ENCODE data around the gene ATP6V0D1. TPM values are rescaled to one million over a fixed set of nuclear protein-coding genes. Genes with fewer than 3 reads are reported as not detected.

ATP6V0D1 gene
- polyA plus RNA-seq, 1 donor from 2014 or later: 188 TPM

DNA sequence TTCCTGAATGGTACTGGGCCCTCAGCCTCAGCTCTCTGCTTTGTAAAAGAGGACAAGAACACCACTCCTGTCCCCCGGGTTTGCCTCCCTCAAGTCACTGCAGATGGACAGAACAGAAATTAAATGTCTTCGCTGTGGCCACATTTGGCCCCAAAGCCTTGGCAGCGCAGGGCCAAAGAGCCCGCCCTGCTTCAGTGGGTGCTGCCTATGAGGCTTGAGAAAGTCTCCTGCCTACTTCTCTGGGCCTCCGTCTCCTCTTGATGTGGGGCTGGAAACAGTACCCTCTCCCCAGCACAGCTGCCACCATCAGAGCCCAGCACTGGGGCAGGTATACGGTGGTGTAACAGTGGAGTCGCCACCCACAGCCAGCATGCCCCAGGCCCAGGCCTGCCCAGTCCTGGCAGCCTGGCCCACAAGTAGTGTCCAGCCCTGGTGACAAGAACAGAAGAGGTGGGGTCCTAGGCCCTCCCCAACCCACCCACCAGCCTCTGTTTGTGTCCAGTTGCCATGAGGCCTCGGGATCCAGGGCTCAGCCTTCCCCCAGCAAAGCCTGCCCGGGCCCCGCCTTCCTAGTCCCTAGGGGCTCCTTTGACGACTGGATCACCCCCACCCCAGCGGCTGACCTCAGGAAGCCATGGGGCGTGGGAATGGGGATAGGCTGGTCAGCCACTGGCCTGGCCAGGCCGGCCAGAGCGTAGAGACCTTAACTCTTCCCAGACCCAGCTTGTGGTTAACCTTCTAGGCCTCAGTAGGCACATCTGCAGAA is 83.7 kb downstream of the ATP6V0D1 start:
- Histone ChIP-seq H4K20me1 (ENCODE audit: insufficient read depth) (no peaks in the 10 kb centered on the region), H3K4me3 (ENCODE audit: low read length) (no peak overlapping the region), H3K9ac (ENCODE audit: low read length) (peak overlapping the region; percentile 50), H3K27ac (ENCODE audit: low read length) (no peak overlapping the region), H2AFZ (ENCODE audit: low read depth, low read length) (no peak overlapping the region), H3K27me3 (ENCODE audit: insufficient read depth, low read depth, low read length) (no peaks in the 10 kb centered on the region), H3K4me2 (ENCODE audit: low read length) (no peak overlapping the region), H3K9me3 (ENCODE audit: low read length) (no peaks in the 10 kb centered on the region), H3K9me2 (ENCODE audit: insufficient read depth, low read length) (no peaks in the 10 kb centered on the region), H3F3A (ENCODE audit: insufficient read depth, low read length, poor library complexity, severe bottlenecking) (no peaks in the 10 kb centered on the region), H3K36me3 (ENCODE audit: insufficient read depth, low read length) (no peaks in the 10 kb centered on the region), H3K79me2 (replicated peaks; ENCODE audit: insufficient read depth, low read length) (no peaks in the 10 kb centered on the region)
- TF ChIP-seq POLR2AphosphoS5 (IDR thresholded peaks at IDR 0.05) (no peak), EZH2 (IDR thresholded peaks at IDR 0.05; ENCODE audit: borderline replicate concordance, insufficient read depth, low read length, poor library complexity, severe bottlenecking) (no peak), SMC3 (conservative IDR thresholded peaks at IDR 0.05; ENCODE audit: poor library complexity) (no peak)
- TF ChIP-seq, protein P1, sequence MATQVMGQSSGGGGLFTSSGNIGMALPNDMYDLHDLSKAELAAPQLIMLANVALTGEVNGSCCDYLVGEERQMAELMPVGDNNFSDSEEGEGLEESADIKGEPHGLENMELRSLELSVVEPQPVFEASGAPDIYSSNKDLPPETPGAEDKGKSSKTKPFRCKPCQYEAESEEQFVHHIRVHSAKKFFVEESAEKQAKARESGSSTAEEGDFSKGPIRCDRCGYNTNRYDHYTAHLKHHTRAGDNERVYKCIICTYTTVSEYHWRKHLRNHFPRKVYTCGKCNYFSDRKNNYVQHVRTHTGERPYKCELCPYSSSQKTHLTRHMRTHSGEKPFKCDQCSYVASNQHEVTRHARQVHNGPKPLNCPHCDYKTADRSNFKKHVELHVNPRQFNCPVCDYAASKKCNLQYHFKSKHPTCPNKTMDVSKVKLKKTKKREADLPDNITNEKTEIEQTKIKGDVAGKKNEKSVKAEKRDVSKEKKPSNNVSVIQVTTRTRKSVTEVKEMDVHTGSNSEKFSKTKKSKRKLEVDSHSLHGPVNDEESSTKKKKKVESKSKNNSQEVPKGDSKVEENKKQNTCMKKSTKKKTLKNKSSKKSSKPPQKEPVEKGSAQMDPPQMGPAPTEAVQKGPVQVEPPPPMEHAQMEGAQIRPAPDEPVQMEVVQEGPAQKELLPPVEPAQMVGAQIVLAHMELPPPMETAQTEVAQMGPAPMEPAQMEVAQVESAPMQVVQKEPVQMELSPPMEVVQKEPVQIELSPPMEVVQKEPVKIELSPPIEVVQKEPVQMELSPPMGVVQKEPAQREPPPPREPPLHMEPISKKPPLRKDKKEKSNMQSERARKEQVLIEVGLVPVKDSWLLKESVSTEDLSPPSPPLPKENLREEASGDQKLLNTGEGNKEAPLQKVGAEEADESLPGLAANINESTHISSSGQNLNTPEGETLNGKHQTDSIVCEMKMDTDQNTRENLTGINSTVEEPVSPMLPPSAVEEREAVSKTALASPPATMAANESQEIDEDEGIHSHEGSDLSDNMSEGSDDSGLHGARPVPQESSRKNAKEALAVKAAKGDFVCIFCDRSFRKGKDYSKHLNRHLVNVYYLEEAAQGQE (IDR thresholded peaks at IDR 0.05; ENCODE audit: borderline replicate concordance): no peak

DNA sequence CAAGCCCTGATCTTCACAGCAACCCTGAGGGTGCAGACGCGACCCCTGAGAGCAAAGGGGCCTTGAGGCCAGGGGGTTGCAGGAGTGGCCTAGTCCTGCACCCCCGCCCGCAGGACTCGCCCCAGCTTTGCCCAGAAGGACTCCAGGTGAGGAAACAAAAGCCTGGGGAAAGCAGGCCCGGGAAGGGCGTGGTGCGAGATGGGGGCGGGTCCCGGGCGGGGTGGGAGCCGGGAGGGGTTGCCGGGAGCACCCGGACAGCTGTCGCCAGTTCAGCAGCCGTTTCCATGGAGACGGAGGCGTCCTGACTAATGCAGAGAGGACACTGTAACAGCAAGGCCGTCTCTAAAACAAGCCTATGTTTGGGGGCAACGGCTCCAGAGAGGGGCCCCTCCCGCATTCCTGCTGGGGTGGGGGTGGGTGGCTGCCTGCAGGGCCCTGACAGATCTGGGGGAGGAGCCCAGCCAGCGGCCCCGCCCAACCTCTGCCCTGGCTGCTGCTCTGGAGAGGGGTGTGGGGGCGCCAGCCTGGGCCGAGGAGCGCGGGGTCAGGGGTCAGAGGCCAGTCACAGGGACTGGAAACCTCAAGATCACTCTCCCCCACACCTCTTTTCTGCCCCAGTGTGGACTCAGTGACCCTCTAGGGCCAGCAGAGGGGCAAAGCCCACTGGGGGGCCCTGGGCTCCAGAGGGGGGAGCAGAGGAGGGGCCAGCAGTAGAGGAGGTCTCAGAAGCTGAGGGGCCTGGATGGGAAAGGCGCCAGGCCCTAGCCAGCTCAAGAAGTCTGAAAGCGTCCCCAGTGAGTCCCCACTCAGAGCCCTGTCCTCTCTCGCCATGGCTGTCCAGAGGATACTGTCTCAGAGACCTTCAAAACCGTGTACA is 84.6 kb downstream of the ATP6V0D1 start:
- no peaks in the 10 kb centered on the region for H3F3A ChIP-seq (ENCODE audit: insufficient read depth, low read length, poor library complexity, severe bottlenecking)
- H3K9ac ChIP-seq (ENCODE audit: low read length): peak overlapping the region; percentile 50
- no peaks in the 10 kb centered on the region for H3K9me2 ChIP-seq (ENCODE audit: insufficient read depth, low read length)
- H3K9me3 ChIP-seq (ENCODE audit: low read length): no peaks in the 10 kb centered on the region
- no peaks in the 10 kb centered on the region for H3K79me2 ChIP-seq (replicated peaks; ENCODE audit: insufficient read depth, low read length)
- H3K4me2 ChIP-seq (ENCODE audit: low read length): no peak overlapping the region
- peak overlapping the region; percentile 32 for H2AFZ ChIP-seq (ENCODE audit: low read depth, low read length)
- H3K27ac ChIP-seq (ENCODE audit: low read length): peak overlapping the region; percentile 31
- H3K27me3 ChIP-seq (ENCODE audit: insufficient read depth, low read depth, low read length): no peaks in the 10 kb centered on the region
- peak overlapping the region; percentile 35 for H3K4me3 ChIP-seq (ENCODE audit: low read length)
- no peaks in the 10 kb centered on the region for H4K20me1 ChIP-seq (ENCODE audit: insufficient read depth)
- no peaks in the 10 kb centered on the region for H3K36me3 ChIP-seq (ENCODE audit: insufficient read depth, low read length)
- TF ChIP-seq EP300 (conservative IDR thresholded peaks at IDR 0.05; ENCODE audit: poor library complexity, severe bottlenecking) (peak; percentile 11), MXI1 (conservative IDR thresholded peaks at IDR 0.05; ENCODE audit: poor library complexity, severe bottlenecking) (no peak), TAF1 (IDR thresholded peaks at IDR 0.05; ENCODE audit: low read depth) (no peak)
